NCI-H526 (cell line): ENCODE measurements around the gene CD8B.
"Not testable (repeated sequence)": the region's sequence is repeated elsewhere in the genome, so short reads cannot be mapped to it uniquely, and the experiment has no call there.

ENCODE experiments used
- DNase-seq, 2 experiments: peaks; one replicate each; lab custom pipeline; 2025; lab: John Stamatoyannopoulos, UW

CD8B gene

DNA sequence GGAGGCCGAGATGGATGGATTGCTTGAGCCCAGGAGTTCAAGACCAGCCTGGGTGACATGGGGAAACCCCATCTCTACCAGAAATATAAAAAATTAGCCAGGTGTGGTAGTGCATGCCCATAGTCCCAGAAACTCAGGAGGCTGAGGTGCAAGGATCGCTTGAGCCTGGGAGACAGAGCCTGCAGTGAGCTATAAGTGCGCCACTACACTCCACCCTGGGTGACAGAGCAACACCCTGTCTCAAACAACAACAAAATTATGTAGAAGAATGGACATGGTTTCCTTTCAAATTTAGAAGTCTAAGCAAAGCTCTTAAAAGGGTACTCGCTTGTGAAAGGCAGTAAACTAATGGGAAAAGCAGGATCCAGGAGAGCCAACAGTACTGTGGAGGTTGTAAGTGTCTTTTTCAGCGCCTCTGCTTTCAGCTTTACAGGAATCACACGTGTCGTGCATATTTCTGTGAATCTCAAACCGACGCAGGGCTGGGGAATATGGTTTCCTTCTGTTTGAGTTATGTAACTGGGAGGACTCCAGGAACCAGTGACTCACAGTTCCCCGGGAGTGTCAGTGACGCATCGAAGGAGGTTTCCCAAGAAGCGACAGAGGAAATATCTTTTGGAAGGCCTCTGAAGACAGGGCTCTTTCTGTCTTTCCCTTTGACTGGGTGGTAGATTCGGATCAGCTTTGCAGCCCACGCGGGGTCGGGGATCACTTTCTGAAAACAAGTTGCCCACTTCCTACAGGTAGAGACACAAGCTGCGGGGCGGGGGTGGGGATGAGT, 24.6 kb downstream of the CD8B start:
- DNase-seq, result not testable (repeated sequence)

DNA sequence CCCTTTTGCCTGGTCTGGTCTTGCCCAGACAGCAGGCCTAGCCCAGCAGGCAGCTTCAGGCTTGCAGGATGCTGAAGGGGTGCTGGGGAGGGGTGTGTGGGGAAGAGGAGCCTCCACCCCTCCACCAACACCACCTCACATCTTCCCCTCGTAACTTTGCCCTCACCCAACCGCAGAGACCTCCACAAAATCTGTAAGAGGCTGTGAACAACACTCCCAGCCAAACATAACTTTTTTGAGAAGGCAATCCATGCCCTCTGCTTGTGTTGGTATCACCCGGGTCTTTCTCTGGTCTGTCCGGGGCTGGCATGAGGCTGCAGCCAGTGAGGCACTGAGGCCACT, 26.2 kb downstream of the CD8B start:
- not testable (repeated sequence) for DNase-seq

DNA sequence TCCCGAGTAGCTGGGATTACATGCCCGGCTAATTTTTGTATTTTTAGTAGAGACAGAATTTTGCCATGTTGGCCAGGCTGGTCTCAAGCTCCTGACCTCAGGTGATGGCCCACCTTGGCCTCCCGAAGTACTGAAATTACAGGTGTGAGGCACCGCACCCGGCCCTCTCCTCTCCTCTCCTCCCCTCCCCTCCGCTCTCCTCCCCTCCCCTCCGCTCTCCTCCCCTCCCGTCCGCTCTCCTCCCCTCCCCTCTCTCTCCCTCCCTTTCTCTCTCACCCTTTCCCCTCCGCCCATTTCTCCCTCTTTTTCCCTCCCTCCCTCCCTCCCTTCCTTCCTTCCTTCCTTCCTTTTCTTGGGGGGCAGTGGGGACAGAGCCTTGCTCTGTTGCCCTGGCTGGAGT, 28.4 kb downstream of the CD8B start:
- DNase-seq, result no peak

DNA sequence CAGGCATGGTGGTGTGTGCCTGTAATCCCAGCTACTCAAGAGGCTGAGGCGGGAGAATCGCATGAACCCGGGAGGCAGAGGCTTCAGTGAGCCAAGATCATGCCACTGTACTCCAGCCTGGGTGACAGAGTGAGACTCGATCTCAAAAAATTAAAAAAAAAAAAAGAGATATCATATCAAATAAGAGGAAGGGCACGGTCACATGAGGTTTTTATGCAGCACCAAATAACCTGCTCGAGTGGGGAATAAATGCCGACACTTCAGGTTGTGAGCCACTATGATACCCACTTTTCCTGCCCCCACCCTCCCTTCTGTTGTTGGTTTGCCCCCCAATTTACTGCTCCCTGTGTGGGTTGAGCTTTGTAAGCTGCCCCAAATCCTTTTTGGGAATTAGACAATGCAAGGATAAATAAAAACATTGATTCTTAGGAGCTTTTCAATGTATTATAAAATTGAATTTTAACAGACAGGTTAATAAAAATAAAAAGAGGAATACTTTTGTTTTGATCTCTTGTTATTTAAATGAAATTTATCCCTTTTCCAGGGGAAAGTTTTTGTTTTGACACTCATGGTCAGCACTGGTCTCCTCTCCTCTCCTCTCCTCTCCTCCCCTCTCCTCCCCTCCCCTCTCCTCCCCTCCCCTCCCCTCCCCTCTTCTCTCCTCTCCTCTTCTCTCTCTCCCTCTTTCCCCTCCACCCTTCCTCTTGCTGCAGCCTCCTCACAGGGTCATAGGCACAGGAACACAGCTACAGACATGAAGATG, 29.2 kb downstream of the CD8B start:
- no peak for DNase-seq

DNA sequence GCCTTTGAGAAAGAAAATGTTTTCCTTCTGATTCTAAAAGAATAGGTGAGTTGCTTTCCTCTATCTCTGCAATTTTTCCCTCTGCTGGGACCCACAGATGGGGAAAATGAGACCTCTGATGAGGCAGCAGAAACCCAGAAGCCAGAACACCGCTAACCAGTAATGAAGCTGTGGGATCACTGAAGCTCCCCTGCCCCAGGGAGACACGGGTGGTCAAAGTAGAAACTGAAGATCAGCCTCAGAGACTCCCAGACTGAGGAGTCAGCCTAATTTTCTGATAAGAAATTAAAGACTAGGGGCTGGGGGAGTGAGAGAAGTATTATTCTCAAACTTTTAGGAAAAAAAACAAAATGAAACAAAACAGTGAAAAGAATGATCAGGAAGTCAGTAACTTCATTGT, 30.1 kb downstream of the CD8B start:
- no peak for DNase-seq

DNA sequence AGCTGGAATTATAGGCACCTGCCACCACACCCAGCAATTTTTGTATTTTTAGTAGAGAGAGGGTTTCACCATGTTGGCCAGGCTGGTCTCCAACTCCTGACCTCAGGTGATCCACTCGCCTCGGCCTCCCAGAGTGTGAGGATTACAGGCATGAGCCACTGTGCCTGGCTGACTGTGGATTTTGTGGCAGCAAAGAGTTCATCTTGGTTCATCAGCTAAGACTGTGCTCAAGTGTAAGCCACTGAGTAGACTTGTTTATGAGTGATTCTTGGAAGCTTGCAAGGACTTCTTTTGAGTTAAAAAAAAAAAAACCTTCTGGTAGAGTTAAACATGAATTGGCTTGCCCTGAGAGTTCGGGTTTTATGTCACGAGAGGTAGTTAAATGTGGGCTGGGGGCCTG, 34.7 kb downstream of the CD8B start:
- DNase-seq, result no peak

DNA sequence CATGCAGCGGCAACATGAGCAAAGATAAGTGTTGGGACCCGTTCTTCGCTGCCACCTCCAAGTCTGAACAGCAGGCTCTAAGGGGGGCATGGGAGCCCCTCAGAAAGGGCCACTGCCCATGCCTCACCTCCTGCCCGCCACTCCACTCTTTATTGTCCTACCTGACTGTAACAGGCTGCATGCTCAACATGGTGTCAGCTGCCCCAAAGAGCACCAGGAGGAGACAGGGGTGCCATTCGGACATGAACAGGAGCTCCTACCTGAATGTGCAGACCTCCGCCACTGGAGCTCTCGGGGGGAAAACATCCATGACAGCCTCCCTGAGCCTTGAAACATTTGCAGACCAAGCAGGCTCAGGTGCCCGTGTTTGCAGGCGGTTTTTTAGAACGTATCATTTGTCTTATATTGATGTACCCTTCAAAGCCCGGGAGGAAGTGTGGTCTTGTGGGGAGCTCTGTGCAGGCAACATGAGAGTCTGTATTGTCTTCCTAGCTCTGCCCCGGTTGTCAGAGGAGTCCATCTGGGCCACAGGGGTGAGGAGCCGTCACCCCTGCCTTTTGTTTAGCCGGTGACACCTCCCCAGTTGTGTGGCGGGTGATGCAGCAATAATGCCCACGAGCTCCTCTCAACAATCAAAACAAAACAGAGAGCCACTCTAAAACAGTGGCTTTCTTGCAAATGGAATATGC, 35.8 kb downstream of the CD8B start:
- no peak for DNase-seq

DNA sequence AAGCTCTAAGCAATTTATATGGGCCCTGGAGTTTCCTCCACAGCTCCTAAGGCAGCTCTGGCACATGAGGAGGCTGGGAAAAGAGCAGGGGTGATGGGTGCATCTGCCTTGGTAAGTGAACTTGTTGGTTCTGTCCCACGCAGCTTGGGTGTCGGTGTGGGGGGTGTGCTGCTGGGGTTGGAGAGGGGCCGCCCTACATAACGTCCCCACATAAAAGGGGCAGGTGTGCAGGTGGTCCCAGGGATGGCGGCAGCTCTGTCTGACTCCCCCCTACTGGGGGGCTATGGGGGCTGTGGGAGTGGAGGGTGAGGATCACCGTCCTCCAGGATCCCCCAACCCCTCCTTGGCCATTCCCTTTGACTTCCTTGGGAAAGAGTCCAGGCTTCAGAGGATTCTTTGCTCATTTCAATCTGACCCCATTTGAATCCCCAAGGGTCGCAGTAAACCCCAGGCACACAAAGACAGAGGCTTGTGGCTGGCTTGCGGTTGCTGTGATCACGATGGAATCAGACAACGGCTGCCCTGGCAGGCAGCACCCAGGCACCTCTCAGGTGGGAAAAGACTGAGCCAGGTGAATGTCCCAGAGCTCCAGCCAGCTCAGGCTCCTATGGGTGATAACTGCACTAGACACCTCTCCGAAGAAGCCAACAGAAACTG, 36.5 kb downstream of the CD8B start:
- no peak for DNase-seq

DNA sequence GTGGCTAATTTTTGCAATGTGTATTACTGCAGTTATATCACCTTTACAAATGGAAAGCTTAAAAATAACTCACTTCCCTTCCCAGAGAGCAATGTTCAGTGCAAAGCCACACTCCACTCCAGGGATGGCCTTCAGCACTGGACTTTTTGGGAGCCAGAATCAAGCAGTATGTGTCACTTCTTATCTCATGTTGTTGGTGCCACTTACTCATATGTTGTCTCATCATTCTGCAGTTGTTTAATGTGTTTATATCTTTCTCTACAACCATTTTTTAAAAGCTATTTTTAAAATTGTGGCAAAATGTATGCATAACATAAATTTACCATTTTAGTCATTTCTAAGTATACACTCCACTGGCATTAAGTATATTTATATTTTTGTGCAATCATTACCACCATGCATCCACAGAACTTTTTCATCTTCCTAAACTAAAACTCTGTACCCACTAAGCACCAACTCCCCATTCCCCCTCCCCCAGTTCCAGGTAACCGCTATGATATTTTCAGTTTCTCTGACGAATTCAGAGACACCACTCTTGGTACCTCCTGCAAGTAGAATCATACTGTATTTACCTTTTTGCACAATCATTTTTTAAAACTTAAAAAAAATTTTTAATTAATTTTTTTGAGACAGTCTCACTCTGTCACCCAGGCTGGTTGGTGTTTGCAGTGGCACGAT, 38.9 kb downstream of the CD8B start:
- no peak for DNase-seq

DNA sequence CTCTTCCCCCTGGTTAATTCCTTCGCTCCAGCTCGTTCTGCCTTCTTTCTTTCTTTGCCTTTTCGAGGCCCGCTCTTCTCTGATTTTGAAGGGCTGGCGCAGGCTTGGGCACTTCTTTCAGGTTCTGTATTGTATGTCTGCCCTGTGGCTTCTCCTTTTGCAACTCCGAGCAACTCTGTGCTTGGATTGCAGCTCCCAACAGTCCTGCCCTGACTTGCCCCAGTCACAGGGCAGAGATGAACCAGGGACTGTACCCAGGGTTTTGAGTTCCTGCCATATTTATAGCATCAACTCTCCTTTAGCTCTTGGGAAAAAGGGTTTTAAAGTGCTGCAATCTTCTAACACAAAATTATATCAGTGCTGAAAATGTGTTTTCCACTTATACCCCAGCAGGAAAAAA, 39.8 kb downstream of the CD8B start:
- DNase-seq, result no peak

DNA sequence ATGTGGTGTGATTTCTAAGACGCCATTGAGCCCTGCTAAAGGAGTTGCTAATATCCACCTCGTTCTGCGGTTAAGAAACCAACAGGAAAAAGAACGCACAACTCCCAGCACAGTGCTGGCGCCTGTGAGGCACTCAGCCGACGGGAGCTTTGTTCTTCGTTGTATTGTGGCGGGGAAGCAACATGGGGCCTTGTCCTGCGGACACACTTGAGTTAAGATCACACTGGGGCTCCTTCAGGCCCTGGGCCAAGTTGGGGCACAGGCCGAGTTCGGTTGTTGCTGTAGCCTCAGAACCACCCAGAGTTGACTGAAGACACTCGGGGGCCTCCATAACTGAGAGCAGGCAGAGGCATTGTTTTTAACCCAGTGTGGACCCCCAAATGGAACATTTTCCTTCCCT, 40.4 kb downstream of the CD8B start:
- no peak for DNase-seq

DNA sequence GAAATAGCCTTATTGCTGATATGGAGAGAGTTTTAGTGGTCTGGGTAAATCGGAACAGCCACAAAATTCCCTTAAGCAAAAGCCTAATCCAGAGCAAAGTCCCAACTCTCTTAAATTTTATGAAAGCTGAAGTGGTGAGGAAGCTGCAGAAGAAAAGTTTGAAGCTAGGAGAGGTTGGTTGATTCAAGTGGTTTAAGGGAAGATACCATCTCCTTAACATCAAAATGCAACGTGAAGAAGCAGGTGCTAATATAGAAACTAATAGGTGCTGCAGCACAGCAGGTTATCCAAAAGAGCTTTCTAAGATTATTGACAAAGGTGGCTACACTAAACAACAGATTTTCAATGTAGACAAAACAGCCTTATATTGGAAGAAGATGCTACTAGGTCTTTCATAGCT, 42.7 kb downstream of the CD8B start:
- no peak for DNase-seq

DNA sequence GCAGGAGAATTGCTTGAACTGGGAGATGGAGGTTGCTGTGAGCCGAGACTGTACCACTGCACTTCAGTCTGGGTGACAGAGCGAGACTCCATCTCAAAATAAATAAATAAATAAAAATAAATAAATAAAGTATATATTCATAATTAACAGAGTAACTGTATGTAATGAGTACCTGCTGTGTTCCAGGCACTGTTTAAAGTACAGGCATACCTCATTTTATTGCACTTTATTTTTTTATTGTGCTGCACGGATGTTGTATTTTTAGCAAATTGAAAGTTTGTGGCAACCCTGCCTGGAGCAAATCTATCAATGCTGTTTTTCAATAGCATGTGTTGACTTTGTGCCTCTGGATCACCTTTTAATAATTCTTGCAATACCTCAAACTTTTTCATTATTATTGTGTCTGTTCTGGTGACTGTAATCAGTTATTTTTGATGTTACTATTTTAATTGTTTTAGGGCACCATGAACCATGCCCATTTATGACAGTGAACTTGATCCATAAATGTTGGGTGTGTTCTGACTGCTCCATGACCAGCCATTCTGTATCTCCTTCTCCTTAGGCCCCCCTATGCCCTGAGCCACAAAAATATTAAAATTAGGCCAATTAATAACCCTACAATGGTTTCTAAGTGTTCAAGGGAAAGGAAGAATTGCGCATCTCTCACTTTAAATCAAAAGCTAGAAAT, 43.4 kb downstream of the CD8B start:
- no peak for DNase-seq

DNA sequence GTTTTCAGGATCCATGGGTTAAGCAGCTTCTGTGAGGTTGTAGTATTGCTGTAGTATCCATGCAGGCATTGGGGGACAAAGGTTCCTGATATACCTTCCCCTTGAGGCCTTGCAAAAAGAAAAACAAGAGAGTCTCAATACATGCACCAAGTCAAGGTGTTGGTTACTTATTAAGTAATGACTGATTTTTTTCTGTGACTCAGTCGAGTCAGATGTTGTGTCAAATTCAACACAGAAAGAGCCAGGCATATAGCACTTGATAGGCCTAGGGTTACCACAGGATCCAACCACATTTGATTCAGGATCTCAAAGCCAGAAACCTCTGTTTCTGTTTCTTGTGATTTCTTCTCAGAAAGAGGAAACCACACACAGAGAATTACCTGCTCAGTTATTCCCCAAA, 46.1 kb downstream of the CD8B start:
- no peak for DNase-seq

DNA sequence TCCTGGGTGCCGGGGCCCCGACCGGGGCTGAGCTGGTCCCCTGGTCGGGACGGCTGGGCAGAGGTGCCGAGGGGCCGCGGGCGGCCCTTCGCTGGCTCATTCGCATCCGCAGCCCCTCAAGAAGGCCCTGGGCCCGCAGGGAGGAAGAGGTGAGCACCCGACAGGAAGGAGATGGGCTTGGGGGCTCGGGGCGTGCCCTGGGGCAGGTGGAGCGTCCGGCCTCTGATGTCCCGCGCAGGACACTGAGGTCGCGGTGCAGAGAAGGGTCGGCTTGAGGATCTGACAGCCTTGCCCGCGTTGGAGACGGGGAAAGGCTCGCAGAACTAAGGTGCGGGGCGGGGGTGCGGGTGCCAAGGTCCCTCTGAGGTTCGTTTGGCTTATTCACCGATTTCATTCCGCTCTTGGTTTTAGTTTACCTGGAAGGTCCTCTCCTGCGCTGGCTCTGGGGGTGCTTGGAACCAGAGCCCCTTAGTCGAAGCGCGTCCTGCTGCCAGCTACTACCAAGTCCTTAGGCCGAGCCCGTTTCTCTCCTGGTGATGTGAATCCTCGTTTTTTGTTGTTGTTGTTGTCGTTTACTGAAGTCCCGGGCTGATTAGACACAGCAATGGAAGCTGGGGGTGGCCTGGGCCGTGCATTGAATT, 52.1 kb downstream of the CD8B start:
- DNase-seq, result no peak

DNA sequence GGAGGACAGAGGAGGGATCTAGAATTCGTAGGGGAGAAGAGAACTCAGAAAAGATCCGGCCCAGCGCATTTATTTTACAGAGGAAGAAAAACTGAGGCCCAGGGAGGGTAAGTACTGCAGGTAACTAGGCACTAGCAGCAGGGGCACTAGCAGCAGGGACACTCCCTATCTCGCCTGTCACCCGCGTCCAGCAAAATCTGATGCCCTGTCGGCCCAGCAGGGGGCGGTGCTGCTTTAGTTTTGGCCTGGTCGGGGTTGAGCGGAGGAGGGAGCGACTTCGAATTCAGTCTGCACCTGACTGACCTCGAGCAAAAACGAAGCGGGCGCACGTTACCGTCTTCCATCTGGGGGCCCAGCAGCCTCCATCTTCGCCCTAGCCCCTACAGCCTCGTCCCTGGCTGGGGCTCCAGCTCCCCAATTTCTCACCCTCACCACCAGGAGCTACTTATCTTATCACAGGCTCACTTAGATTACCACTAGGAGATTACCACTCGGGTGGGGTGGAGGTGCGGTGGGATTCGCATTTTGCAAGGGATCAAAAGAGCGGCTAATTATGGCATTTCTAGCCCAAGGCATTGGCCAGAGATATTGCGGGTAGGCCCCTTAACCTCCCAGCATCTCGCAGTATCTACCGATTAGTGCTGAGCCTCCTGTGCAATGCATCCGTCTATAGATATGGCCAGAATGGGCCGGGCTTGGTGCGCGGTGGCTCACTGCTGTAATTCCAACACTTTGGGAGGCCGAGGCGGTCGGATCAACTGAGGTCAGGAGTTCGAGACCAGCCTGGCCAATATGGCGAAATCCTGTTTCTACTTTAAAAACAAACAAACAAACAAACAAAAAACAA, 53.1 kb downstream of the CD8B start:
- peak; percentile 91 to 95 for DNase-seq

DNA sequence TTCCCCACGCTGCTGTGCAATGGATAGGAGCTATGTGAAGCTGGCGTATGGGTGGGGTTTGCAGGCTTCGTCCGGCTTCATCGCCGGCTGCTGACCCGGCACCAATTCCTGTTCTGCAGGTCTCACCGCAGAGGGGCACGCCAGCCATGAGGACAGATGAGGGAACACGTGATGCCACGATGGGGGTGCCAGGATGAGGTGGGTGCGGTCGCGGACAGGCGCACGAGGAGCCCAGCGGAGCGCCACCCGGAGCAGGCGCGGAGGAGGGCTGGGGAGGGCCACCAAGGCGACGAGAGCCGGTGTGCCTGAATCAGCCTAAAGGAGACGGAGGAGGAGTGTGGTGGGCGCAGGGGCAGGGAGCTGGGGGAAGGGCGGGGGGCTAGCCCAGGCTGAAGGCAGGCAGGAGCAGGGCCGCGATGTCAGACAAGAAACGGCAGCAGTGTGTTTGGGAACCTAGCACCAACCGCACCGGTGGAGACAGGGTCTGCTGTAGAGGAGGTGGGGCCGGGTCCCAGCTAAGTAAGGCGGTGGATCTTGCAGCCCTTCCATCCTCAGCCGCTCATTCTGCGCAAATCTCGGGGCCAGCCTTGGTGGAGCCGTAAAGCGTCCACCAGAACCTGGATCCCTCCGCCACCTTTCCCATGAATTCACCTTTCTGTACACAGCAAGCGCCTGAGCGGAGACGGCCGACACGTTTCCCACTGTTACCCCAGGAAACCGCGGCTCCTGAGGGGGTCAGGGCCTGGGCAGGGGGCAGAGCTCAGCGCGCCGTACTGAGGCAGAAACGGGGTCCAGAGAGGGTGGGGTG, 54.0 kb downstream of the CD8B start:
- peak; percentile 88 to 90 for DNase-seq

DNA sequence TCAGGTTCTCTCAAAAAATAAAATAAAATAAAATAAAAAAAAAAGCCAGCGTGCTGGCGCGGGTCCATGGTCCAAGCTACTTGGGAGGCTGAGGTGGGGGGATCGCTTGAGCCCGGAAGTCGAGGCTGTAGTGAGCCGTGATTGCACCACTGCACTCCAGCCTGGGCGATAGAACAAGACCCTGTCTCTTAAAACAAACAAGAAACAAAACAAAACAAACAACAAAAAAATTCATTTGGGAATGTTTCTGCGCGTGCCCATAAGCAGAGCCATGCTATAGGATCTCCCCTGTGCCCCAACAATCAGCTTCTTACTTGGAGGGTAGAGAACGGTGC, 54.6 kb downstream of the CD8B start:
- DNase-seq, result no peak
